Sigmoid colon (tissue), 4 donors: ENCODE results near the gene PRKD1.

Experiments
- CTCF ChIP-seq, 4 experiments: fragments of 450-650 bp in 3 of 4; fragments of 200-600 bp in 1 of 4; IDR thresholded peaks; one replicate each; pipeline ENCODE4 v1.5.1; 2016 to 2019; ENCODE audit warnings: antibody characterized with exemption in 4 of 4, mild to moderate bottlenecking in 3 of 4, moderate library complexity in 2 of 4
- EP300 ChIP-seq, 4 donors: sonication (generic); formaldehyde crosslinking; IDR thresholded peaks; one replicate each; pipeline ENCODE4 v1.6.1; 2017; ENCODE audit warnings: antibody characterized with exemption in 4 of 4
- POLR2AphosphoS5 ChIP-seq, 4 donors: sonication (generic); formaldehyde crosslinking; IDR thresholded peaks; one replicate each; pipeline ENCODE4 v1.6.1; 2017; ENCODE audit warnings: antibody characterized with exemption in 4 of 4

- TF ChIP-seq EP300 (IDR thresholded peaks at IDR 0.05) (no peak), CTCF (IDR thresholded peaks at IDR 0.05) (no peak), POLR2AphosphoS5 (IDR thresholded peaks at IDR 0.05) (no peak)
Measured at GRCh38 chr14:29740491-29740890, 187.2 kb downstream of the PRKD1 start.
